Stomach (tissue), 4 donors: ENCODE measurements around the gene SKIC2.
"Not testable (repeated sequence)": the region's sequence is repeated elsewhere in the genome, so short reads cannot be mapped to it uniquely, and the experiment has no call there.

Experiments
- EP300 ChIP-seq: sonication (generic); formaldehyde crosslinking; IDR thresholded peaks from one replicate; pipeline ENCODE4 v1.6.1; 2017; ENCODE audit warnings: antibody characterized with exemption
- POLR2A ChIP-seq, 4 donors: fragments of 450-650 bp; IDR thresholded peaks; one replicate each; pipeline ENCODE4 v1.6.1; 2016; ENCODE audit warnings: antibody characterized with exemption in 4 of 4, control low read depth in 2 of 4, mild to moderate bottlenecking in 1 of 4, moderate library complexity in 1 of 4
- POLR2AphosphoS5 ChIP-seq, 3 donors: sonication (generic); formaldehyde crosslinking; IDR thresholded peaks; one replicate each; pipeline ENCODE4 v1.6.1; 2016; ENCODE audit warnings: antibody characterized with exemption in 3 of 3
- TF ChIP-seq, protein P1 (sequence below), 7 experiments: fragments of 450-650 bp in 4 of 7; fragments of 200-600 bp in 3 of 7; sonication (generic) in 3 of 7; IDR thresholded peaks; one replicate each; pipeline ENCODE4 v1.5.1; 2016 to 2019; ENCODE audit warnings: antibody characterized with exemption in 7 of 7, control low read depth in 2 of 7, mild to moderate bottlenecking in 1 of 7

DNA sequence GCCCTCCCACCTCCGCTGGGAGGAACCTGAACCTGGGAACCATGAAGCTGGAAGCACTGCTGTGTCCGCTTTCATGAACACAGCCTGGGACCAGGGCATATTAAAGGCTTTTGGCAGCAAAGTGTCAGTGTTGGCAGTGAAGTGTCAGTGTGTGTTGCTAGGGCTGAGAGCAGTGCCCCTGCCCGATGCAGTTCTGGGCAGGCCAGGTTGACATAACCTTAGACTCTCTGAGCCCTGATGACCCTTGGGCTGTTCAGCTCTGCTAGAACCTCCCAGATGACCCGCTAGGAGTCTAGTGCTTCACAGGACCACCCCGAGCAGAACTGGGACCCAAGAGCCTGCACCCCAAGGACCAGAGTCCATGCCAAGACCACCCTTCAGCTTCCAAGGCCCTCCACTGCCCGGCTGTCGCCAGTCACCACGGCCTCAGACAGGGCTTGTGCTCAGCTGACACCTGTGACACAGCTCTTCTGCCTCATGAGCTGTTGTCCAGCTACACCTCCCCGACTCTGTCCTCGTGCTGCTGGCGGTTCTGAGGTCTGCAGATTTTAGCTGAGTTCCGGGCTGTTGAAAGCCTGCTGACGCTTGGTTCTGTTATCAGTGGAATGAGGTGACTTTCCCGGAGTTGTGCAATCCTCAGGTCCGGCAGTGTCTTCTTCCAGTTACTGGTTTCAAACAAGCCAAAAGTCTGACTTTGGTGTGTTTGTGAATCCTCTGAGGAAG lies 43.7 kb downstream of the SKIC2 start:
- not testable (repeated sequence) for TF ChIP-seq POLR2AphosphoS5 (IDR thresholded peaks at IDR 0.05); POLR2A (IDR thresholded peaks at IDR 0.05); EP300
- TF ChIP-seq, protein P1, sequence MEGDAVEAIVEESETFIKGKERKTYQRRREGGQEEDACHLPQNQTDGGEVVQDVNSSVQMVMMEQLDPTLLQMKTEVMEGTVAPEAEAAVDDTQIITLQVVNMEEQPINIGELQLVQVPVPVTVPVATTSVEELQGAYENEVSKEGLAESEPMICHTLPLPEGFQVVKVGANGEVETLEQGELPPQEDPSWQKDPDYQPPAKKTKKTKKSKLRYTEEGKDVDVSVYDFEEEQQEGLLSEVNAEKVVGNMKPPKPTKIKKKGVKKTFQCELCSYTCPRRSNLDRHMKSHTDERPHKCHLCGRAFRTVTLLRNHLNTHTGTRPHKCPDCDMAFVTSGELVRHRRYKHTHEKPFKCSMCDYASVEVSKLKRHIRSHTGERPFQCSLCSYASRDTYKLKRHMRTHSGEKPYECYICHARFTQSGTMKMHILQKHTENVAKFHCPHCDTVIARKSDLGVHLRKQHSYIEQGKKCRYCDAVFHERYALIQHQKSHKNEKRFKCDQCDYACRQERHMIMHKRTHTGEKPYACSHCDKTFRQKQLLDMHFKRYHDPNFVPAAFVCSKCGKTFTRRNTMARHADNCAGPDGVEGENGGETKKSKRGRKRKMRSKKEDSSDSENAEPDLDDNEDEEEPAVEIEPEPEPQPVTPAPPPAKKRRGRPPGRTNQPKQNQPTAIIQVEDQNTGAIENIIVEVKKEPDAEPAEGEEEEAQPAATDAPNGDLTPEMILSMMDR (IDR thresholded peaks at IDR 0.05) = not testable (repeated sequence)
